A549 (cell line): Measurements from ENCODE around the gene FER.

Source experiments
- CTCF ChIP-seq: fragments of >200 bp; sonication (Bioruptor Twin); formaldehyde crosslinking; IDR thresholded peaks from 3 replicates; pipeline ENCODE4 v1.5.1; 2016
- EHF ChIP-seq: fragments of 250-450 bp; sonication (Bioruptor Pico); IDR thresholded peaks from 2 replicates; pipeline ENCODE4 v1.5.0; 2020; ENCODE audit warnings: mild to moderate bottlenecking
- POLR2A ChIP-seq: IDR thresholded peaks from 2 replicates; pipeline ENCODE4 v1.6.1; 2012; ENCODE audit warnings: mild to moderate bottlenecking, low read length

DNA sequence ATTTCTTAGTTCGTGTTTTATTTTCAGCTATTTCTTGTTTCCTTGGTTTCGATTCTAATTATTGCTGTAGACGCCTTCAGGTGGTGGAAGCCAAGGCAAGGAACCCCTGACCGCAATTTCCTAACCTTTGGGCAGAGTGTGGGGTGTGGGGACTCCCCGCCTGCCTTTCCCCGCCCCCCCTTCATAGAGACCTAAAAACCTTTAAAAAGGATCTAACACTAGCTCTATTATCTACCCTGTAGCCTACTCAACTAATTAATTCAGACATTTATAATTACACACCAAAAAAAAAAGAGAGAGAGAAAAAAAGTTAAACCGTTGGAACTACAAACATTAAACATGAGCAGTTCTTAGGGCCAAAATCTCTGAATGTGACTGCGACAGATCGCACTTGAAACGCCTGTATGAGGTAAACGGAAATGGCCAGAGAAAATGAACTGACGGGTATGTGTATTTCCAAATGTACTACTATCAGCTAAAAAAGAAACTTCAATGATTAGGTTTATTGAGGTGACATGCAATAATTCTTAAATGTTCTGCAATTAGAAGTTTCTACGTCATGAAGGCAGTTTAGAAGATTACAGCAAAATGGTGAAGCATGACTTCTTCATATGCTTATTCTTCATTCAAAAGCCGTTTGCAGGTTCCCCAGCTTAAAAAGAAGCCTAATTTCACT lies 19.0 kb upstream of the FER start:
- no peak for TF ChIP-seq CTCF
- TF ChIP-seq POLR2A: no peak
- no peak for TF ChIP-seq EHF (CRISPR knock-in tag)
